Measurements from ENCODE around the gene HEPHL1. TPM values are rescaled to one million over a fixed set of nuclear protein-coding genes. Genes with fewer than 3 reads are reported as not detected.

Gene HEPHL1
- total RNA-seq, 1 donor from 2014 or later, result not detected

GRCh38 chr11:94133752-94134151, 112.6 kb downstream of the HEPHL1 start:
- peaks cover 59% of the 10 kb centered on the region for H3K4me1 ChIP-seq

GRCh38 chr11:94134651-94135512, 113.7 kb downstream of the HEPHL1 start:
- TF ChIP-seq, protein P1, sequence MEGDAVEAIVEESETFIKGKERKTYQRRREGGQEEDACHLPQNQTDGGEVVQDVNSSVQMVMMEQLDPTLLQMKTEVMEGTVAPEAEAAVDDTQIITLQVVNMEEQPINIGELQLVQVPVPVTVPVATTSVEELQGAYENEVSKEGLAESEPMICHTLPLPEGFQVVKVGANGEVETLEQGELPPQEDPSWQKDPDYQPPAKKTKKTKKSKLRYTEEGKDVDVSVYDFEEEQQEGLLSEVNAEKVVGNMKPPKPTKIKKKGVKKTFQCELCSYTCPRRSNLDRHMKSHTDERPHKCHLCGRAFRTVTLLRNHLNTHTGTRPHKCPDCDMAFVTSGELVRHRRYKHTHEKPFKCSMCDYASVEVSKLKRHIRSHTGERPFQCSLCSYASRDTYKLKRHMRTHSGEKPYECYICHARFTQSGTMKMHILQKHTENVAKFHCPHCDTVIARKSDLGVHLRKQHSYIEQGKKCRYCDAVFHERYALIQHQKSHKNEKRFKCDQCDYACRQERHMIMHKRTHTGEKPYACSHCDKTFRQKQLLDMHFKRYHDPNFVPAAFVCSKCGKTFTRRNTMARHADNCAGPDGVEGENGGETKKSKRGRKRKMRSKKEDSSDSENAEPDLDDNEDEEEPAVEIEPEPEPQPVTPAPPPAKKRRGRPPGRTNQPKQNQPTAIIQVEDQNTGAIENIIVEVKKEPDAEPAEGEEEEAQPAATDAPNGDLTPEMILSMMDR (IDR thresholded peaks at IDR 0.05), result no peak
- peaks cover 59% of the 10 kb centered on the region for H3K4me1 ChIP-seq
- peak overlapping the region; percentile 62 for H3K27ac ChIP-seq
- intact Hi-C loops (cut with DNase I), result no loop called here
- DNase-seq, result no peak
- peak; percentile 34 to 61 for ATAC-seq
- no peaks in the 10 kb centered on the region for H3K9me3 ChIP-seq
- no peaks in the 10 kb centered on the region for H3K27me3 ChIP-seq (ENCODE audit: low read depth)
- H3K36me3 ChIP-seq, result no peaks in the 10 kb centered on the region
- no peak overlapping the region for H3K4me3 ChIP-seq

More at GRCh38 chr11:94133752-94134151, 112.6 kb downstream of the HEPHL1 start:
- no peaks in the 10 kb centered on the region for H3K27me3 ChIP-seq (ENCODE audit: low read depth)
- intact Hi-C loops (cut with DNase I), result no loop called here
- TF ChIP-seq, protein P1 (IDR thresholded peaks at IDR 0.05), result no peak
- H3K4me3 ChIP-seq, result no peak overlapping the region
- no peaks in the 10 kb centered on the region for H3K9me3 ChIP-seq
- H3K27ac ChIP-seq, result no peak overlapping the region
- ATAC-seq, result no peak
- H3K36me3 ChIP-seq, result no peaks in the 10 kb centered on the region
- DNase-seq, result no peak

DNA sequence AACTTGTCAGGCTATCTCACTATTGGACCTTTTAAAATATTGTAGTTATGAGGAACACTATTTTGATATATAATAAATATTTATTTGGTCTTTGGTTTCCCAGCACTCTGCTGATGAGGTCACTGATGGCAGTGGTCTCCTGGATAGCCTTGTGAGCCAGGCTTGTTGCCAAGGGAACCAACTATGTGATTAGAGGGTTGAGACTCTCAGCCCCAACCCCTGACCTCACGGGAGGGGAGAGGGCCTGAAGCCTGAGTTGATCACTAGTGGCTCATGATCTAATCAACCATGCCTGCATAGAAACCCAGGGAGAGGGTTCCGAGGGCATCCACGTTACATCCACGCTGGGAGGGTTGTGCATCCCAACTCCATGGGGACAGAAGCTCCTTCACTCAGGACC, 118.3 kb downstream of the HEPHL1 start:
- no peaks in the 10 kb centered on the region for H3K9me3 ChIP-seq
- intact Hi-C loops (cut with DNase I), result no loop called here
- peaks cover 48% of the 10 kb centered on the region for H3K4me1 ChIP-seq
- no peaks in the 10 kb centered on the region for H3K27me3 ChIP-seq (ENCODE audit: low read depth)
- H3K36me3 ChIP-seq, result no peaks in the 10 kb centered on the region
- TF ChIP-seq, protein P1 (IDR thresholded peaks at IDR 0.05), result no peak
- H3K4me3 ChIP-seq, result no peak overlapping the region
- no peak overlapping the region for H3K27ac ChIP-seq
- ATAC-seq (no peak), DNase-seq (no peak)

DNA sequence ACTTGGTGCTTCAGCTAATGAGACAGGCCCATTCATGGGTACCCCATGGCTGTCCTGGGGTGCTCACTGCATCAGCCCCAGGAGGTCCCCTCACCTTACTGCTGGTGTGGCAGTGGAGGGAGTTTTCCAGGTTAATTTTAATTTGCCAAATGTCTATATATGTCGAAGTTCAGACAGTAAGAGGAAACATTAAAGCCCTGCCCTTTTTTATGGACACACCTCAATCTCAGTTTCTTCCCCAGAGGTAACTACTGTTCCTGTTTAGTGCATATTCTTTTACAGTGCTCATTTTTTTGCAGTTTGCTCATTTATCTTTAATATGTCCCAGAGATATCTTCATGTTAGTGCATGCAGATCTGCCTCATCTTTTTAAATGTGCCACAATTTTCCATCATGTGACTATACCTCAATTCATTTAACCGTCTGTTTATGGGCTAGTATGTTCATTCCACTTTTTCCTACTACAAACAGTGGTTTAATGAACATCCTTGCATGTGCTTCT, 119.1 kb downstream of the HEPHL1 start:
- TF ChIP-seq, protein P1 (IDR thresholded peaks at IDR 0.05), result no peak
- Histone ChIP-seq H3K27ac (no peak overlapping the region), H3K4me1 (peaks cover 40% of the 10 kb centered on the region), H3K27me3 (ENCODE audit: low read depth) (no peaks in the 10 kb centered on the region), H3K36me3 (no peaks in the 10 kb centered on the region), H3K9me3 (no peaks in the 10 kb centered on the region), H3K4me3 (no peak overlapping the region)
- intact Hi-C loops (cut with DNase I), result no loop called here
- ATAC-seq, result no peak
- DNase-seq, result no peak

- TF ChIP-seq, protein P1 (IDR thresholded peaks at IDR 0.05), result no peak
- Histone ChIP-seq H3K36me3 (no peaks in the 10 kb centered on the region), H3K9me3 (no peaks in the 10 kb centered on the region), H3K4me3 (no peak overlapping the region), H3K4me1 (peaks cover 30% of the 10 kb centered on the region), H3K27ac (no peak overlapping the region), H3K27me3 (ENCODE audit: low read depth) (no peaks in the 10 kb centered on the region)
- intact Hi-C loops (cut with DNase I), result no loop called here
- peak in 1 of 2 donors; percentile 37 for ATAC-seq
- DNase-seq, result no peak
These were observed 120.6 kb downstream of the HEPHL1 start for GRCh38 chr11:94141511-94142307.

All from lower lobe of right lung (tissue), 2 donors.